ENCODE measurements around the gene CEP170B.
"Not testable (repeated sequence)": the region's sequence is repeated elsewhere in the genome, so short reads cannot be mapped to it uniquely, and the experiment has no call there.

CEP170B gene

GRCh38 chr14:104843442-104844305 lies 21.4 kb upstream of the CEP170B start:
- in situ Hi-C loops (cut with MboI; ENCODE audit: low sequenced_read_pairs): no loop called here

GRCh38 chr14:104844306-104845032 lies 20.6 kb upstream of the CEP170B start:
- in situ Hi-C loops (cut with MboI; ENCODE audit: low sequenced_read_pairs): no loop called here

- in situ Hi-C loops (cut with MboI; ENCODE audit: low sequenced_read_pairs): no loop called here
Observed at GRCh38 chr14:104845033-104845666, 19.9 kb upstream of the CEP170B start.

GRCh38 chr14:104845834-104846441 lies 19.1 kb upstream of the CEP170B start:
- in situ Hi-C loops (cut with MboI; ENCODE audit: low sequenced_read_pairs): no loop called here

- in situ Hi-C loops (cut with MboI; ENCODE audit: low sequenced_read_pairs): no loop called here
Observed at GRCh38 chr14:104852280-104852663, 12.8 kb upstream of the CEP170B start.

GRCh38 chr14:104855532-104856090 lies 9.5 kb upstream of the CEP170B start:
- in situ Hi-C loops (cut with MboI; ENCODE audit: low sequenced_read_pairs): no loop called here

GRCh38 chr14:104856157-104856868 lies 8.8 kb upstream of the CEP170B start:
- in situ Hi-C loops (cut with MboI; ENCODE audit: low sequenced_read_pairs): no loop called here

GRCh38 chr14:104856869-104857860 lies 7.9 kb upstream of the CEP170B start:
- in situ Hi-C loops (cut with MboI; ENCODE audit: low sequenced_read_pairs): no loop called here

GRCh38 chr14:104857931-104858330 lies 7.1 kb upstream of the CEP170B start:
- in situ Hi-C loops (cut with MboI; ENCODE audit: low sequenced_read_pairs): not testable (repeated sequence)

- in situ Hi-C loops (cut with MboI; ENCODE audit: low sequenced_read_pairs): no loop called here
Observed at GRCh38 chr14:104858811-104859426, 6.1 kb upstream of the CEP170B start.

- in situ Hi-C loops (cut with MboI; ENCODE audit: low sequenced_read_pairs): no loop called here
Observed at GRCh38 chr14:104859900-104860299, 5.2 kb upstream of the CEP170B start.

GRCh38 chr14:104860414-104860813 lies 4.7 kb upstream of the CEP170B start:
- in situ Hi-C loops (cut with MboI; ENCODE audit: low sequenced_read_pairs): no loop called here

GRCh38 chr14:104863131-104863862 lies 1.8 kb upstream of the CEP170B start:
- in situ Hi-C loops (cut with MboI; ENCODE audit: low sequenced_read_pairs): no loop called here

GRCh38 chr14:104863923-104864266 lies 1.2 kb upstream of the CEP170B start:
- in situ Hi-C loops (cut with MboI; ENCODE audit: low sequenced_read_pairs): no loop called here

GRCh38 chr14:104864267-104865080 lies 594 bp upstream of the CEP170B start:
- in situ Hi-C loops (cut with MboI; ENCODE audit: low sequenced_read_pairs): no loop called here

- in situ Hi-C loops (cut with MboI; ENCODE audit: low sequenced_read_pairs): no loop called here
Observed at GRCh38 chr14:104865631-104866441, 768 bp downstream of the CEP170B start.

Data from hTERT RPE-1 (cell line).